Activated B cell treated with CpG ODN at 0.5 μM for 24 hours (primary cell): ENCODE data around the gene B4GALNT4. TPM values are rescaled to one million over a fixed set of nuclear protein-coding genes. Genes with fewer than 3 reads are reported as not detected.
"Not testable (repeated sequence)": the region's sequence is repeated elsewhere in the genome, so short reads cannot be mapped to it uniquely, and the experiment has no call there.

Source experiments
- ATAC-seq: fragments of 200-7000 bp; cut with Tn5 transposase; one replicate; pipeline ENCODE4 v1.10.0; 2021; ENCODE audit warnings: low read depth, mild to moderate bottlenecking, moderate library complexity
- CTCF ChIA-PET: fragments of 350-600 bp; sonication (Branson Sonifier 250); formaldehyde crosslinking; loops from one replicate; lab custom pipeline; 2021; ENCODE audit warnings: antibody characterized with exemption; lab: Charles Lee
- POLR2A ChIA-PET: fragments of 350-600 bp; sonication (Branson Sonifier 250); formaldehyde crosslinking; loops from one replicate; lab custom pipeline; 2021; ENCODE audit warnings: antibody characterized with exemption; lab: Charles Lee
- DNase-seq: peaks from one replicate; pipeline ENCODE4 v3.0.0; 2022
- H3K27ac Mint-ChIP-seq: one replicate; pipeline ENCODE4 v1.8.0; 2020; ENCODE audit warnings: mixed read lengths
- H3K27me3 Mint-ChIP-seq: one replicate; pipeline ENCODE4 v1.8.0; 2021; ENCODE audit warnings: mixed read lengths
- H3K36me3 Mint-ChIP-seq: one replicate; pipeline ENCODE4 v1.8.0; 2021; ENCODE audit warnings: low read depth, mixed read lengths
- H3K4me1 Mint-ChIP-seq: one replicate; pipeline ENCODE4 v1.8.0; 2021; ENCODE audit warnings: mixed read lengths
- H3K4me3 Mint-ChIP-seq: one replicate; pipeline ENCODE4 v1.8.0; 2020; ENCODE audit warnings: mild to moderate bottlenecking, mixed read lengths
- H3K9me3 Mint-ChIP-seq: one replicate; pipeline ENCODE4 v1.8.0; 2020; ENCODE audit warnings: mixed read lengths
- intact Hi-C: fragments of 100-400 bp; cut with micrococcal nuclease; formaldehyde crosslinking; loops from one replicate; pipeline ENCODE4 v1.15.1; 2024
- total RNA-seq: library from RNA; stranded (reverse); gene quantifications from 2 replicates; pipeline ENCODE4 v1.2.3, GENCODE V29; 2022
- TF ChIP-seq, protein P1 (sequence below): fragments of 200-600 bp; IDR thresholded peaks from one replicate; pipeline ENCODE4 v1.8.0; 2022; ENCODE audit warnings: antibody characterized with exemption, mild to moderate bottlenecking

The B4GALNT4 gene
- total RNA-seq, 1 donor from 2014 or later, result not detected

DNA sequence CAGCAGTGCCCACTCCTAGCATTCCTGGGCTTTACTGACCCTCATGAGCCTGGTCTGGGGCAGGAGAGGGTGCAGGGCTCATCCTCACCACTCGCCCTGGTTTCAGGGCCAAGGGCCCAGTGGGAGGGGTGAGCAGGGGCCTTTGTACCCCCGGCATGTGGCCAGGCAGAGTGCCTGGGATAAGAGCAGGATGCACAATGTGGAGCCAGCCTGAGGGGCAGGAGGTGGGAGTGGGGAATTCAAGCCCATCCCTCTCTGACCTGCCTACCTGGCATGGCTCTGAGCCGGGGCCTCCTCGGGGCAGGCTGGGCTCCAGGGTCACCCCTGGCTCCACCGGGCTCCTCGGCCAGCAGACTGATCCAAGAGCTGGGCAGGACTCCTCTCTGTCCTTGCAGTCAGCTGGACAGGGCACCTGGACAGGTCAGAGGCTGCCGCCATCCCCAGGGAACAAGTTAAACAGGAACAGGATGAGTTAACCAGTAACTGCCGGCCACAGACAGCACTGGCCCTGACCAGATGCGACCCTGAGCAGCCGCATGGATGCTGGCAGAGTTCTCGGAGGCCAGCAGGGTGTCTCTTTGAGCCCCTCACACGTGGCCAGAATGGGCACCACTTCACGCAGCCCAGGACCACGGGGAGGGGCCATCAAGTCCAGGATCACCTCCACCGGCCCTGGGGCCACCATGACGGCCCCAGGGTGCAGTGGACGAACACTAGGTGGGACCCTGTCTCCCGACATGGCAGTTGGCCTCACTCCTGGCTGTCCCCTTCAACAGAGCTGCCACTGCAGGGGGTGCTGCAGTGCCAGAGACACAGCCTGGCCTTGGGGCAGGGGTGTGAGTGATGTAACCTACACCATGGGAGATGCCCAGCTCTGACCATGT lies 40.5 kb downstream of the B4GALNT4 start:
- Mint-ChIP-seq H3K36me3 (no peaks in the 10 kb centered on the region), H3K4me3 (no peak overlapping the region), H3K9me3 (no peaks in the 10 kb centered on the region), H3K27ac (no peak overlapping the region), H3K4me1 (peaks cover 16% of the 10 kb centered on the region), H3K27me3 (no peaks in the 10 kb centered on the region)
- no peak for DNase-seq
- TF ChIP-seq, protein P1, sequence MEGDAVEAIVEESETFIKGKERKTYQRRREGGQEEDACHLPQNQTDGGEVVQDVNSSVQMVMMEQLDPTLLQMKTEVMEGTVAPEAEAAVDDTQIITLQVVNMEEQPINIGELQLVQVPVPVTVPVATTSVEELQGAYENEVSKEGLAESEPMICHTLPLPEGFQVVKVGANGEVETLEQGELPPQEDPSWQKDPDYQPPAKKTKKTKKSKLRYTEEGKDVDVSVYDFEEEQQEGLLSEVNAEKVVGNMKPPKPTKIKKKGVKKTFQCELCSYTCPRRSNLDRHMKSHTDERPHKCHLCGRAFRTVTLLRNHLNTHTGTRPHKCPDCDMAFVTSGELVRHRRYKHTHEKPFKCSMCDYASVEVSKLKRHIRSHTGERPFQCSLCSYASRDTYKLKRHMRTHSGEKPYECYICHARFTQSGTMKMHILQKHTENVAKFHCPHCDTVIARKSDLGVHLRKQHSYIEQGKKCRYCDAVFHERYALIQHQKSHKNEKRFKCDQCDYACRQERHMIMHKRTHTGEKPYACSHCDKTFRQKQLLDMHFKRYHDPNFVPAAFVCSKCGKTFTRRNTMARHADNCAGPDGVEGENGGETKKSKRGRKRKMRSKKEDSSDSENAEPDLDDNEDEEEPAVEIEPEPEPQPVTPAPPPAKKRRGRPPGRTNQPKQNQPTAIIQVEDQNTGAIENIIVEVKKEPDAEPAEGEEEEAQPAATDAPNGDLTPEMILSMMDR, result no peak
- ATAC-seq, result no peak
- CTCF ChIA-PET, result no interaction called here
- POLR2A ChIA-PET, result no interaction called here
- intact Hi-C loops, result no loop called here

DNA sequence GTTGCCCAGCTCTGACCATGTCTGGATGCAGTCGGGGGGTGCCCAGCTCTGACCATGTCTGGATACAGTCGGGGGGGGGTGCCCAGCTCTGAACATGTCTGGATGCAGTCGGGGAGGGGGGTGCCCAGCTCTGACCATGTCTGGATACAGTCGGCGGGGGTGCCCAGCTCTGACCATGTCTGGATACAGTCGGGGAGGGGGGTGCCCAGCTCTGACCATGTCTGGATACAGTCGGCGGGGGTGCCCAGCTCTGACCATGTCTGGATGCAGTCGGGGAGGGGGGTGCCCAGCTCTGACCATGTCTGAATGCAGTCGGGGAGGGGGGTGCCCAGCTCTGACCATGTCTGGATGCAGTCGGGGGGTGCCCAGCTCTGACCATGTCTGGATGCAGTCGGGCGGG lies 41.4 kb downstream of the B4GALNT4 start:
- H3K4me3 Mint-ChIP-seq, intact Hi-C loops, DNase-seq, ATAC-seq, CTCF ChIA-PET, H3K9me3 Mint-ChIP-seq, H3K27me3 Mint-ChIP-seq, H3K36me3 Mint-ChIP-seq, POLR2A ChIA-PET, H3K27ac Mint-ChIP-seq: not testable (repeated sequence)
- peaks cover 23% of the 10 kb centered on the region for H3K4me1 Mint-ChIP-seq

DNA sequence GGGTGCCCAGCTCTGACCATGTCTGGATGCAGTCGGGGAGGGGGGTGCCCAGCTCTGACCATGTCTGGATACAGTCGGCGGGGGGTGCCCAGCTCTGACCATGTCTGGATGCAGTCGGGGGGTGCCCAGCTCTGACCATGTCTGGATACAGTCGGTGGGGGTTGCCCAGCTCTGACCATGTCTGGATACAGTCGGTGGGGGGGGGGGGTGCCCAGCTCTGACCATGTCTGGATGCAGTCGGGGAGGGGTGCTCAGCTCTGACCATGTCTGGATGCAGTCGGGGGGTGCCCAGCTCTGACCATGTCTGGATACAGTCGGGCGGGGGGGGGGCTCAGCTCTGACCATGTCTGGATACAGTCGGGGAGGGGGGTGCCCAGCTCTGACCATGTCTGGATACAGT lies 42.2 kb downstream of the B4GALNT4 start:
- ATAC-seq, H3K27ac Mint-ChIP-seq, H3K4me3 Mint-ChIP-seq, CTCF ChIA-PET, H3K36me3 Mint-ChIP-seq, H3K27me3 Mint-ChIP-seq, H3K9me3 Mint-ChIP-seq, DNase-seq, POLR2A ChIA-PET, intact Hi-C loops: not testable (repeated sequence)
- H3K4me1 Mint-ChIP-seq, result peaks cover 31% of the 10 kb centered on the region

DNA sequence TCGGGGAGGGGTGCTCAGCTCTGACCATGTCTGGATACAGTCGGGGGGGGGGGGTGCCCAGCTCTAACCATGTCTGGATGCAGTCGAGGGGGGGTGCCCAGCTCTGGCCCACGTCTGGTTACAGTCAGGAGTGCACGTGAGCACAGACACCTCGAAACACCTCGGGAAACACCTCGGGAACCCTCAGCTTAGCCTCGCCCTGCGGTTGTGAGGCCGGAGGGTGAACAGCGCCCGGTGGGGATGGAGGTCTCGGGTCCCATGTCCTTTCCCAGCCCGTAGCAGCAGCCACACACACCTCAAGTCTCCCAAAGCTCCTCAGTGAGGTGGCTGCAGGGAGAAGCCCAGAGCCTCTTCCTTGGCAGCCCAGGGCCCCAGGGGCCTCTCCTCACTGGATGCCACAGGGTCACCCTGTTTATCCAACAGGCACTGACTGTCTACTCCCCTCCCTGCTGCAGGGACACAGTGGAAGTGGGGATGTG lies 43.4 kb downstream of the B4GALNT4 start:
- no peaks in the 10 kb centered on the region for H3K36me3 Mint-ChIP-seq
- ChIA-PET CTCF (no interaction called here), POLR2A (no interaction called here)
- intact Hi-C loops, result no loop called here
- TF ChIP-seq, protein P1, result no peak
- DNase-seq, result no peak
- no peaks in the 10 kb centered on the region for H3K9me3 Mint-ChIP-seq
- H3K27ac Mint-ChIP-seq, result no peak overlapping the region
- no peaks in the 10 kb centered on the region for H3K27me3 Mint-ChIP-seq
- peaks cover 33% of the 10 kb centered on the region for H3K4me1 Mint-ChIP-seq
- H3K4me3 Mint-ChIP-seq, result no peak overlapping the region
- ATAC-seq, result no peak

DNA sequence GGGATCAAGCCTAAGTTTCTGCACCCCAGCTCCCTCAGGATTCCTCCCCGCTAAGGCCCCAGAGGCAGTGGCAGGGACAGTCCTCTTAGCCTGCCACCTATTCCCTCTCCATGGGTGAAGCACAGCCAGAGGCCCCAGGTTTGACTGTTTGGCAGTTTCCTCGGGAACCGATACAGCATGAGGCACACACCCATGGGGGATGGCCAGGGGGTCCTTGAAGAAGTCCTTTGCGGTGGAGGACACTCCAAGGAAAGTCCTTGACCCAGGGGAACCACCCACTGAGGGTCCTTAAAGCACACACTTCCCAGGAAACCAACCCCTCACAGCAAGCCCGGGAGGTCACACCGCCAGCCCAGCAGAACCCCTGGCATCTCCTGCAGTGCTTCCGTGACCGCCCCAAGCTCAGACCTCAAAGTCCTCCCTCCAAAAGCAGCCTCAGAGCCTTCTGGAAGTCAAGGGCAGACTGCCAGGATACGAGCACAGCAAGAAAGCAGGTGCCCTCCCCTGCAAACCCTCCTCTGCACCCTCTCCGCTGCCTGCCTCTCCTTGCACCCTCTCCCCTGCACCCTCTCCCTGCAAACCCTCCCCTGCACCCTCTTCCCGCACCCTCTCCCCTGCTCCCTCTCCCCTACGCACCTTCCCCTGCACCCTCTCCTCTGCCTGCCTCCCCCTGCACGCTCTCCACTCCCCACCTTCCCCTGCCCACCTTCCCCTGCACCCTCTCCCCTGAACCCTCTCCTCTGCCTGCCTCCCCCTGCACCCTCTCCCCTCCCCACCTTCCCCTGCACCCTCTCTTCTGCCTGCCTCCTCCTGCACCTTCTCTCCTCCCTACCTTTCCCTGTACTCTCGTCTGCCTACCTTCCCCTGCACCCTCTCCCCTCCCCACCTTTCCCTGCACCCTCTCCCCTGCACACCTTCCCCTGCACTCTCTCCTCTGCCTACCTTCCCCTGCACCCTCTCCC lies 44.1 kb downstream of the B4GALNT4 start:
- ATAC-seq, result no peak
- Mint-ChIP-seq H3K36me3 (no peaks in the 10 kb centered on the region), H3K27ac (no peak overlapping the region), H3K9me3 (no peaks in the 10 kb centered on the region), H3K27me3 (no peaks in the 10 kb centered on the region), H3K4me3 (no peak overlapping the region), H3K4me1 (peaks cover 32% of the 10 kb centered on the region)
- no peak for DNase-seq
- CTCF ChIA-PET, result no interaction called here
- POLR2A ChIA-PET, result interaction anchor here (1.7 kb wide), 1 partner anchor 7 kb away, joined by 4 read pairs; no protein-coding TSS in a partner anchor
- TF ChIP-seq, protein P1, result no peak
- intact Hi-C loops, result loop anchor here (2.0 kb wide), 1 partner anchor 93 kb away; the partner anchor contains the start of gene RNH1
